NT2/D1 (cell line): ENCODE results near the gene COMT.

Experiments
- SUZ12 ChIP-seq: IDR thresholded peaks from 2 replicates; pipeline ENCODE4 v1.6.1; 2011; ENCODE audit not compliant: insufficient read length, insufficient read depth; ENCODE audit errors: extremely low read depth
- YY1 ChIP-seq: IDR thresholded peaks from 2 replicates; pipeline ENCODE4 v1.6.1; 2011; ENCODE audit not compliant: insufficient read length, insufficient read depth
- ZNF274 ChIP-seq: IDR thresholded peaks from 2 replicates; pipeline ENCODE4 v1.6.1; 2011; ENCODE audit warnings: mild to moderate bottlenecking, low read depth, low read length

GRCh38 chr22:19921544-19922081, 20.0 kb upstream of the COMT start:
- TF ChIP-seq YY1 (no peak), ZNF274 (no peak), SUZ12 (no peak)
